ENCODE data around the gene ARGLU1.

Gene ARGLU1

DNA sequence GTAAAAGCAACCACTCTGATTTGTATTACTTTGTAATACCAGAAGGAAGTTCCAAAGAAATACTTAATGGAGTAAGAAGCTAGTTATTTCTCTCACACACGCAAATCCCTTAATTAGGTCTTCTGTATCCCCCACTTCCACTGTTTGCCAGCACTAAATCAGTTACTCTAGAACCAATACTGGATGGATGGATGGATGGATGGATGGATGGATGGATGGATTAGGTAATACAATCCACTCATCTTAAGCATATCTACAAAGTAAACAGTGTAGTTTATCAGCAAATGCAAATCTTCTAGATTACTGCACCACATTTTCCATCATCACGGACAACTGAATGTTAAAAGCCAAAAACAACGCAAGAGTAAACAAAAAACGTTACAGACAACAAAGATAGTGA, 27.3 kb downstream of the ARGLU1 start:
- DNase-seq, result no peak

DNA sequence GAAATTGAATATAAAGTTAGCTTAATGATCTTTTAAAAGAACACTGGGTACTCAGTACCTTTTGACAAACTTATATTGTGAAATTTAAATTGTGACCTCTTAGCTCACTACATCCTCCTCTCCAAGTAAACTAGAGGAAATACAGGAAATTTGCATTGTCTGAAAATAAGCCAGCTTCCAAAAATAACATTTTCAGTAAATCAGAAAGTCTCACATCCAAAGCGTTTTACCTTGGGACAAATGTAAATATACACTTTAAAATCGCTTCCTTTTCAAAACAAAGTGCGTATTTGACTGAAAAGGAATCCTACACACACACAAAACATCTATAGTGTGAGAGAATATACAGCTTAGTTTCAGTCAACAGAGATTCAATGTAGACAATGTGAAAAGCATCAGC, 30.4 kb downstream of the ARGLU1 start:
- DNase-seq, result no peak

DNA sequence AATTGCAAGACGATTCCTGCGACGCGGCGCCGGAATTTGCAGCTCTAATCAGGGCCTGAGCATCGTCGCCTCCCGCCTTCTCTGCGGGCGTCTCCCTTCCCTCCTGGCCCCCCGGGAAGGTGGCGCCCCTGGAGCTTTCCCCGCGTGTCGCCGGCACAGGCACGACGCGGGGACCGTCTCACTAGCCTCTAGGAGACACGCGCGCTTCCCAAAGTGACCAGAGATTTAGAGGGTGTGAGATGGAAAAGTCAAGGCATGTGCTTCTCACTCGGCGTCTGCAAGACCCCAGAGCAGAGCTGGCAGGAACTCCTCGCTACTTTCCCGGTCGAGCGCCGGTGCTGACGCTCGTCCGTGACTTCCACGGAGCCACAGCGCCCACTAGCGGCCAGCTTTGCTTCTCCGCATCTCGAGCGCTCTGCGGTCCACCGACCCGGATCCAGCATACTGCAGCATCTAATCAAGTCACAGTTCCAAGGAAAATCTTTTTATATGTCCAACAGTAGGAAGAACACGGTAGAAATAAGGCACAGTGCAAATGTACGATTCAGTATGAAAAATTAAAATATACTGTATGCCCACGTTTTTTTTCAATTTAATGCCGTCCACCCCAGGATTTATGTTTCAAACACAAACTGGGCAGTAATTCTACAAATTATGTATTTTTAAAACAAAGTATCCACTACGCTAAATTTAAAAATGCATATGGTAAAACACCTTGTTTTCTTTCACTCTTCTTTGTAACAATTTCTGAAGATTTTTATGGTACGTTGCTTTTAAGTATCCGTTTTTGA, 31.5 kb downstream of the ARGLU1 start:
- peak; percentile 84 for DNase-seq

DNA sequence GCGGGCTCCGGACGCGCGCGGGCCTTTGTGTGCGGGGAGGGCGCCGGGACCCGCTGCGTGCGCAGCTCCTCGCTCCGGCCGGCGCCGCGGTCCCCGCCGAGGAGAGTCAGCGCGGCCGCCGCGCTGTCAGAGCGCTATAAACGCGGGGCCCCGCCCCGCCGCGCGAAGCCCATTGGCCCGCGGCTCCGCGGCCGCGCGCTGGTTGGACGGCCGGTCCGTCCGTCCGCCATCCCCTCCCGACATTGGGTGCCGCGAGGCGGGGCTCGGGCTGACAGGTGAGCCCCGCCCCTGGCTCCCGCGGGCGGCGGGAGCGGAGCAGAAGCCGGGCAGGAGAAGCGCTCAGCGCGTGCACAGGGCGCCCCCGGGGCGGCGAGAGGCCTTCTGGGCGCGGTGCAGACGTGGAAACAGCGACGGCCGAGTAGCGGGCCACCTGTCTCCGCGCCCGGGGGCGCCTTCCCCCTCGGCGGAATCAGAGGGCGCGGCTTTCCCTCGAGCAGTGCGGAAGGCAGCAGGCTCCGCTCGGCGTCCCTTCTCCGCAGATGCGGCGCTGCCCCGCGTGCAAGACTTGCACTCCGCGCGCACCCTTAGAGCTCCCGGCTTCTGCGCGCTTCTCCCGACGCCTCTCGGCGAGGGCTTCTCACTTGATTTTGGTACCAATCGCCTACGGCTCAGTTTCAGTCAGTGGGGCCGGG, 32.2 kb downstream of the ARGLU1 start, which contains the start of gene EFNB2:
Gene EFNB2 (minus strand): TSS at position 111 of the 692 bp plus-strand sequence. CDS start 698 bp downstream, outside the sequence.
- peak; percentile 93 for DNase-seq

DNA sequence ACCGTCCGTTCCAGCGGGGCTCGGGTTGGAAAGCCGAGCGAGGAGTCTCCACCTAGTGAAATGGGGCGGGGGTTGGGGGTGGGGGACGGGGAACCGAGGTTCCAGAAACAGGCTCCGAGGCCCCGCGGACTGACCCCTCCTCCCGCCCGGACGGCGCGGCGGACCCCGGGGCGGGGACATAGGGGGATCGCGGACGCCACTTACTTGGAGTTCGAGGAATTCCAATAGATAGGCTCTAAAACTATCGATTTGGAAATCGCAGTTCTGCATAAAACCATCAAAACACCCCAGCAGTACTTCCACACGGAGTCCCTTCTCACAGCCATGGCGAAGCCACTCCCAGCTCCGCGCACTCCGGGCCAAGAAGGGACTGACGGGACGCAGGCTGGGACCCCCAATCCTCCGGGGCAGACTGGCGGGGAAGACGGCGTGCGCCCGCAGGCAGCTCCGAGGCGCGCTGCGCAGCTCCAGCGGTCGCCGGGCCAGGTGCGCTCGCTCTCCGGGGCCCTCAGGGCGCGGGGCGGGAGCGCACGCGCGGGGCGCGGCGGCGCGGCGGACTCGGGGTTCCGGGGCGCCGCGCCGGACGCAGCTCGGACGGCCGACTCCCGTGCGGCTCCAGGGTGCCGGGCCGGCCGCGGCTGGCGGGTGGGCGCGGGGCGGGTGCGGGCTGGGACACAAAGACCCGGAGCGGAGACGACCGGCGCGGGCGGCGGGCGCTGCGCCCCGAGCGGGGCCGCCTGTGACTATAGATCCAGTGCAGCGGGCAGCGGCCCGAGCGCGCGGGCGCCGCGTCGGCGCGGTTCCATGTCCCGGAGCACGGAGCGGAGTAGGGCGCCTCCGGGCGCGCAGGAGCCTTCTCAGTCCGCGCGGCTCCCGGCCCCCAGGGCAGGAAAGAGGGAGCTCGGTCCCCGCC, 33.0 kb downstream of the ARGLU1 start:
- DNase-seq, result no peak

DNA sequence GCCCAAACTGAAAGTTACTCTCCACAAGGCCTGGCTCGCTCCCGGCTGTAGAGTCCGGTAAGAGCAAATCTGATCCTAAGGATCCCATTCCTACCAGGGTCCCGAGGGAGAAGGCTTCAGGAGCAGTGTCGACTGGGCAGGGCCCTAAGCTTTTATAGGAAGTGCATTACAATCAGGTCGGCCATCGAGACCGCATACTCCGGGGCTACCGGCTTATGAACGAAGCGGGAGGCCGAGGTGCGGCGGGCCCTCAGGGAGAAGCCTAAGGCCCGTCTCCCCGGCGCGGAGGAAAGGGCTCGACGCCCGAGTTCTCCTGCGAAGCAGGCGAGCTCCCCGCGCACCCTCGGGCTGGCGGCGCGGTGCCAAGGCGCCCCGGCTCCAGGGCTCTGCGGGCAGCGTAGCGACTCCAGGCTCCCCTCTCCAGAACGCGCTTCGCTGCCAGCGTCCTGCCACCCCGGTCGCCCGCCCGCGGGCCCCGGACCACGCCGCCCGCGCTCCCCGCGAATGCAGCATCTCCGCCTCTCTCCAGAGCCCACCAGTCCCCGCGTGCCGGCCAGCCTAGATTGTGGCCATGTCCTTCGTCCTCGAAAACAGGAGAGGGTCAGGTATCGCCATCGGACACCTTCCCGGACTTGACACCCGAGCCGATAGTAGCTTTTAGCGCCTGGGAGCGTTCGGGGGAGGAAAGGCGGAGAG, 33.8 kb downstream of the ARGLU1 start:
- DNase-seq, result peak; percentile 79

DNA sequence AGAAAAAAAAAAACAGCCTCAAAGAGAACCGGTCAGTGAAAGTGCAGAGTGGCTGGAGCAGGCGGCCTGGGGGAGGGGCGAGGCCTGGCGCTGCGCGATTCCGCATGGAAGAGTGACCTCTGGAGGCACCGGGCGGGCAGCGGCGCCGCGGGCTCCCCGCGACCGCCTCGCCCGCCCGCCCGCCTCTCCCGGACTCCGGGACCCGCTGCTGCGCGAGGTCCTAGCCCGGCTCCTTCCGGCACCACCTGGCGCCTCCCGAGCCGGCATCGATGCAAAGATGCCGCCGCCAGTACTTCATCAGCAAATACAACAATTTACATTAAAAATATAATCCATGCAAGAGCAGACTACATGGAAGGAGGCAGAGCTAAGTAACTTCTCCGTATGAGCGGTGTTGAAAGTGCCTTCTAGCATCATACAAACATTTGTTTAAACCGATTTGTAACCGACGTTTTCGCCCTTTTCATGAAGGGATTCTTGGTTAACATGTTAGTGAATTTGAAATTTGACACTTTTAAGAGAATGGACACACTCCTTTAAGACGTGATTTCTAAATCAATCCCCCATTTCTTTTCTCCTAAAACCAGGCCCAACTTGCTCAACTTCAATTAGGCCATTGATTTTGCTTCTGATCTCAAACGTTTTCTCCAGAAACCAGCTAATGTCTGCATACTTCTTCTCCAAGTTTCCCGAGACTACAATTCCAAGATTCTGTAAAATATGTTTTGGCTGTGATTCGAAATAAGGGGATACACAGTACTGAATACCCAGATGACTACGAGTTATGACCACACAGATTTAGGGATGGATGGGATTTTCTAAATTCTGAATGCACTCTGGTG, 34.6 kb downstream of the ARGLU1 start:
- peak; percentile 82 for DNase-seq

DNA sequence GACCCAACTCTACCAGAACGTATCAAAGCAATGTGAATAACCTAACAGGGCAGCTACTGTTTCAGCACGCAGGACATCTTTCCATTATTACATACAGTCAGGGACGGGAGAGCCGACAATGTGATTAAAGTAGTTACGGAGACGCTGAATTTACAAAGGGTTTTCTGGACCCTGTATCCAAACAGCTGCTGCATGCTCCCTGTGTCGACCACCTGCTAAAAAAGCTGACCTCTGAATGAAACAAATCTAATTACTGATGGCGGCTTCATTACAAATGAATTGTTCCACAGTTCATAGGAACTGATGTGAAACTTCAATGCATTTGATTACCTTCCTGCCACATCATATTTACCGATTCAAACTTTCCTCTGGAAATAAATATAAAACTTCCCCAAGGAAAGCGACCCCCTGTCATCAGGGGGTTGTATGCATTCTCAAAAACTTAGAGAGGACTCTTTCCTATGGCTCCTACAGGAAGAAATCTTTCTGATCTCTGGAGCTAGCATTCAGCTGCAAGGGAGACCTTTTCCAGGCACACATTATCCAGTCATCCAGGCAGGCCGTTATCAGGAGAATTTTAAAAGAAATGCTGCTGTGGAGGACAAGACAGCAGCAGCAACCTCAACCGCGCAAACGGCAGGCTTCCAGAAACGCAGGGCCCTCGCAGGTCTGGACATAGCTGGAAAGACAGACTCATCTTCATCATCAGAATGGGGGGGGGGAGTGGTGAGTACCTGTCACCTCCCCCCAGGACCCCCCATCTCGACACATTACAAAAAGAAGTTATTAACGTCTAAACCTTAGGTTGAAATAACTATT, 35.6 kb downstream of the ARGLU1 start:
- peak; percentile 51 for DNase-seq

DNA sequence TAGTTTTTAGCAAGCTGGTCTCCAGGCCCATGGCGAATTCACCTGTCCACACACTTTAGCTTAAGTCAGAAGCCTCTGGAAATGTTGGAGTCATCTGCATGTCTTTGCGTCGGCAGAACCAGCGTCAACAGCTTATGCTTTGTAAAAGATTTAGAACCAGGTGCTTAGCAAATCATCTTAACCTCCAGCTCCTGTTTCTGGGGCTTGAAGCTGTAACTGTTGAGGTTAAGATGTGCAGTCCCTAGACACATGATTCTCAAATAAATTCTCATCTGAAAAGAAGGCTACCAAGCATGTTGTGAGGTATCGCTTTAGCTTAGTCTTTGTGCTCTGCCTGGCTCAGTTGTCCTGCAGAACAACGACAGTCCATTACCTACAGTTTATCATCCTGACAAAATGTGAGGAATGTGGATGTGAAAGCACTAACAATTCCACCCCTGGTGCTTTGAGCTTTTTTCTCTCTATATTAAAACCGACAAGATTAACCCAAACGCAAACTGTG, 36.9 kb downstream of the ARGLU1 start:
- no peak for DNase-seq

DNA sequence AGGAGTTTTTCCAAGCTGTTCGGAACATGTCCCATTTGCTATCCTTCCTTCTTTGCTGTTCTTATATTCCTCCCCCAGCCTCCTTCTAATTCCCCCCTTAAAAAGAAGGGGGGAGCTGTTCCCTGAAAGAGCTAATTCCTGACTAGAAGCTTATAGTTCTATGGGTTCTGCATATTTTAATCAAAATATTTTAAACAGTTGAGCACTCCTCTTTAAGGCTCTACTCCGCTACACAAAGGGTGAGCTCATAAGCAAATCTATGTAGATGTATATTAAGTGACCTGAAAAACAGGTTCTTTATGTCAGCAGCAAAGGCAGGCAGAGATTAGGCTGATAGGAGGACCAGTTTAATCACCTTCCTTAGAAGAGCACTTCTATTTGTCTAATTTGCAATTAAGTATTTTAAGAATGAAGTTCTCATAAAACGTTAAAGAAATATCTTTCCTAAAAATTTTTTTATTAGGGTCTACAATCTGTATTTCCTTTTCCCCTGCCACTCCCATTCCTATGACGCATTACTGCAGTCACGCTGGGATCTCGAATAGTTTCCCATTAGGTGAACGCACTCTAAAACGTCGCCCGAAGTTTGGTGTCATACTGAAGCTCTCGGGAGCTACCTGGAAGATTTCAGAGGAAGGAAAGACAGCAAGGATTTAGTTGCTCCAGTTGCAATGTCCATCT, 37.6 kb downstream of the ARGLU1 start:
- peak; percentile 53 for DNase-seq

DNA sequence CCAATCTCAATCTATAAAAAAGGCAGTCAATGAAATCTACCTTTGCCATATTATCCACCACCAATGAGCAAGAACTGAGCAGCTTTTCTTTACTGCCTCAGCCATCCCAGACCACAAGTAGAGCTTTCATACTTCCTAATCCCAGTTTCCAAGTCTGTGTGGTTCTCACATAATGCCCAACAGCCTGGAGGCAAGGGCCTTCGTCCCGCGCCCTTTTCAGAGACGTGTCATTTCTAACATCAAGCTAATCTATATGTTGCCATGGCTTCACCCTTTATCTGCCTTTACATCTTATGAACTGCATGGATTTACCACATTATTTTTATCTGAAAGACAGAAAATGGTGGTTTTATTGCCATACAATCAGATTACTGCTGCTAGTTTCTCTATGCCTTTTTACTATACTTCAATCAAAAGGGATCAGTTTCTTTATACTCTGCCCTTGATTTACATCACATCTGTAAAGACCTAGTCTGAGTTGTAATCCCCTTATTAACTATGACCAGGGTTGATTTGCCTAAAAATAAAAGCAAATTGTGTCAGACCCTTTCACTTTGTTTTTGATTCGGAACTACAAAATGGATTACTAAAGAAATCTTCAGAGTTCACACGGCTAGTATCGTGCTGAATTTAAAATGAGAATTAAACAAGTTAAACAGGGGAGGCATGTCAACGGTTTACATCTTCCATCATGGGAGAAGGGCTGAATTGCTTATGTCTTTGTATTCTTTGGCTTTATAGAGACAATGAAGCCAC, 38.3 kb downstream of the ARGLU1 start:
- no peak for DNase-seq

DNA sequence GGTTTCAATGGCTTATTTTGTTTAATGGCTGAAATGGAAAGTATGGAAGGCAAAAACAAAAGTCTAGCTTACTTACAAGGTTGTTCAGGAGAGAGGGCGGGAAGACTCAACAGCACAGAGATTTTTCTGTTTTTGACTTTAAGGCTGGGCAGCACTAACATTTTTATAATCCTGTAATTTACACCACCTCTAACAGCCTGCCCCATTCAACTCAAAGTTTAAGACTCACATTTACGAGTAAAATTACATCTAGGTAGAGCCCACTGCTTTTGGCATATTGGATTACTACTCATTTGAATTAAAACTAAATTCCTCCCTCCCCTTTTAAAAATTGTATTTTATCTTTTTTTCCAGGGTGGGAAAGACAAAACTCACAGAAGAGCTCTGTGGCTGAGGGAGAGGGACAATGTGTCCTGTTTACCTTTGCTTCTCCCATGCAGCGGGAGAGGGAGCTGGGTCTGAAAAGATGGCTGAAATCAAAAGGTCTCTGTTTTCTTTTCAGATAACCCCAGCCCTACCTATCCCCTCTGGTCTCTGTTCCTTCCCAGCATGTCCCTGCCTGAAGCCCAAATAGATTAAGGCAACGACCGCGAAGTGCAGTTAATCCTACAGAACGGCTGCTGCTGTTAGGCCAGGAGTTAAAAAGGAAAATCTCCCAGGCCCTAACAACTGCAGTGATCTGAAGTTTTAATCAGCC, 39.1 kb downstream of the ARGLU1 start:
- no peak for DNase-seq

DNA sequence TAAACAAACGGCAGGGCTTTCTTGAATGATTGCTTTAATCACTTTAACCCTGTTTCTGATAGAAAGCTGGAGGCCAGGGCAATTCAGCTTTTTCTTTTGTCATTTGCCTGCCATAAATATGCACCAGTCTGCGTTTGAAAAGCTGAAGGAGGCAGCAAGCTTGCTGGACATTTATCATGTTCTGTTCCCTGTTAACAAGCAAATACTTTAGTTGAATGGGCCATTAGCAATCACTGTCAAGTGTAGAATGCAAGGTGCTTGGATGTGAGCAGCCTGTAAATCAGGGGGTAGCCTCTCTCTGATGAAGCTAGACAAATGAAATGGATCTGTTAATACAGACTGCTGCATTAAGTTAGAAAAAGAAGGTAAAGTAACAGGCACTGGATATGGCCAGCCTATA, 40.1 kb downstream of the ARGLU1 start:
- DNase-seq, result no peak

DNA sequence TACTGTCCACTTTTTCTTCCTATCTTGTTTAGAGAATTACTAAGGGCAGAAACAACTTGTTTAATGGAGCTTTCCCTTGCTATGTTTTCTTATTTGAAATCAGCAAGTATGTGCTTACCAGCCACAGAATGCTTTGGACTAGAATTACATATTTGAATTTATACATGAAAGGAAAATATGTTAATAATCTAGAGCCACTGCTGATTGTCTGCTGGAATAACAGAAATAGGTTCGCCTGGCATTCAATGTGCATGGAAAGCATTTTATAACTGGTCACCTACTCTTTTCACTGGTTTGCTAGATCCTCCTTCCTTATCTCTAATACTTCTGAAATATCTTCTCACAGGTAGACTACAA, 40.5 kb downstream of the ARGLU1 start:
- peak; percentile 48 for DNase-seq

DNA sequence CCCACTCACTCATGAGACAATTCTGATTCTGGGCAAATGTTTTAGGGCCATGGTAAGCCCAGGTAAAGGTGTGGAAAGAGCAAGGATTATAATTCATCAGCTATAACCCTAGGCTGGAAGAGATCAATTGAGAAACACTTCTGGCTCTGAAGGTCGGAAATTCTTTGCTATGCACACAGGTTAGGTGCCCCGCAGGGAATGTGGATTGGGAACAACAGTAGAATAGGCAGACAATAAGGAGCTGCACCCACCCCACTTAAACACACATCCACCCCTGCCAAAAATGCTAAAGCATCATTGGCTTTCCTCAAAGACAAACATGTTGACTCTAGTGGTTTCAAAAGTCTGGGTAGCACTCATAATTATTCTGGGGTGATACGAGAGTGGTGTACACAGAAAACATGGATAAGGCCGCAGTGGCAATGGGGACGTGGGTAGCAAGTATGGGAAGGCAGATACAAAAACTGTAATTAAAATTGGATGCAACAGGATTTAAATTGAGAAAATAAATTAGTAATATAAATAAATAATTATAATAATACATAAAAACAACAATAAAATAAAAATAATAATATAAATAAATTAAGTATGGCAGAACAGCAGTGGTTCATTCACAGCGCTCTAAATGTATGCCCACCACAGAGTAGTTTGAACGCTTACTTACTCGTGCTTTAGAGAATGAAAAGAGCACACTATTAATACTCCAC, 41.0 kb downstream of the ARGLU1 start:
- no peak for DNase-seq

DNA sequence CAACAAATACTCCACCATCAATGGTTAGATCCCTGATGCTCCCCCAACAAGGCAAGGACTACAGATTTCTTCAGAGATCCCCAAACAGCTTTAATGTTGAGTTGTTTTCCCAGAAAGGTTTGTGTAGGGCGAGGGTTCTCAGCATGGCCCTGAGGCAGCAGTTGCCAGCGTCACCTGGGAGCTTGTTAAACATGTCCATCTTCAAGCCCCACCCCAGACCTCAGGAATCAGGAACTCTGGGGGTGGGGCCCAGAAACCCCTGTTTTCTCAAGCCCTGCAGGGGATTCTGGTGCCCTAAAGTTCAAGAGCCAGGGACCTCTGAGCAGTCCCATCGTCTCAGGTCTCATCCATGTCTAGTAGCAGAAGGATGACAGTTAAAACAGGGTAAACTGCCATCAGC, 42.1 kb downstream of the ARGLU1 start:
- no peak for DNase-seq

DNA sequence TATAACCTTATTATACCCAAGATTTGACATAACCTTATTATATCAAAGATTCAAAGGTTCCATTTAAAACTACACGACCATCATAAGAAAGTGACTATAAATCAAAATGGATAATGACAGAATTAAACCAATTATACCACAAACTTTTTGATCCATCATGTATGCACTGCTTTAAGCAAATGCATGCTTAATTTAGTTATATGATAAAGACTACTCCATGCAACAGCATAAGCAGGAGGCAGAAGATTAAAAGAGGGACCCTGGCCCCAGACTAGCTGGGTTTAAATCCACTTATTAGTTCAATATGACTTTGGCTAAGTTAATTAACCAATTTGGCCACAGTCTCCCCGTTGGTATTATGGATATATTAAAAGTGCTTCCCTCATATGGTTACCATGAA, 43.8 kb downstream of the ARGLU1 start:
- no peak for DNase-seq

DNA sequence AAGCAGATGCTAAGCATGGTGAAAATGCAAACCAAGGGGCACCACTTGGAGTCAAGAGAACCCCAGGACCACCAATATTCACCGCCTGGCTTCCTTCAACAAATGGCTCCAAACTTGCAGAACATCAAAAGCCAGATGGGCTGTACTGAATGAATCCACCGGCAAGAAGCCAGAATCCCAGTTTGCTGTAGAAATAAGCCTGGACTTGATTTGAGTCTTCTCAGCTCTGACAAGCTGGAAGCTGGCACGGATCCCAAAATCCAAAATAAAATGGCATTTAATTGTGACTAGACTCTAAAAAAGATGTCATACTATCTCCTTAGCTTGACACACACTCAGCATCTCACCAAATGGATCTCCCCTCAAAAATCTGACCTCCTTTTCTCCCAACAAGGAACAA, 44.4 kb downstream of the ARGLU1 start:
- peak; percentile 47 for DNase-seq

Data from fibroblast of skin of back (primary cell).